ENCODE data around the gene HAGH. TPM values are rescaled to one million over a fixed set of nuclear protein-coding genes. Genes with fewer than 3 reads are reported as not detected.
"Not testable (repeated sequence)": the region's sequence is repeated elsewhere in the genome, so short reads cannot be mapped to it uniquely, and the experiment has no call there.

Gene HAGH
- total RNA-seq, 2 experiments from 2014 or later: 48.0 to 50.4 TPM

GRCh38 chr16:1799263-1799662, 27.4 kb downstream of the HAGH start:
- H3K27me3 Mint-ChIP-seq (ENCODE audit: low read depth); POLR2A ChIA-PET; H3K27ac Mint-ChIP-seq; ATAC-seq; H3K4me1 Mint-ChIP-seq (ENCODE audit: low read depth); DNase-seq; H3K4me3 Mint-ChIP-seq; CTCF ChIA-PET: not testable (repeated sequence)
- H3K36me3 Mint-ChIP-seq (ENCODE audit: low read depth): peaks cover 17% of the 10 kb centered on the region
- H3K9me3 Mint-ChIP-seq (ENCODE audit: insufficient read depth): peaks cover 17% of the 10 kb centered on the region

GRCh38 chr16:1794908-1795666, 31.5 kb downstream of the HAGH start:
- no peak for DNase-seq
- POLR2A ChIA-PET: no interaction called here

GRCh38 chr16:1794221-1794871, 32.3 kb downstream of the HAGH start:
- no peak overlapping the region for H3K27ac Mint-ChIP-seq
- no peaks in the 10 kb centered on the region for H3K27me3 Mint-ChIP-seq (ENCODE audit: low read depth)
- CTCF ChIA-PET: no interaction called here
- ATAC-seq (no peak), DNase-seq (no peak)
- peaks cover 10% of the 10 kb centered on the region for H3K9me3 Mint-ChIP-seq (ENCODE audit: insufficient read depth)
- peaks cover 10% of the 10 kb centered on the region for H3K36me3 Mint-ChIP-seq (ENCODE audit: low read depth)
- H3K4me1 Mint-ChIP-seq (ENCODE audit: low read depth): no peaks in the 10 kb centered on the region
- H3K4me3 Mint-ChIP-seq: no peak overlapping the region
- POLR2A ChIA-PET: no interaction called here

More at GRCh38 chr16:1794908-1795666, 31.5 kb downstream of the HAGH start:
- Mint-ChIP-seq H3K9me3 (ENCODE audit: insufficient read depth) (peaks cover 17% of the 10 kb centered on the region), H3K36me3 (ENCODE audit: low read depth) (peaks cover 17% of the 10 kb centered on the region), H3K27ac (no peak overlapping the region), H3K4me3 (no peak overlapping the region), H3K27me3 (ENCODE audit: low read depth) (no peaks in the 10 kb centered on the region), H3K4me1 (ENCODE audit: low read depth) (no peaks in the 10 kb centered on the region)
- no peak for ATAC-seq
- CTCF ChIA-PET: no interaction called here

- H3K4me1 Mint-ChIP-seq (ENCODE audit: low read depth): no peaks in the 10 kb centered on the region
- DNase-seq (no peak), ATAC-seq (no peak)
- H3K9me3 Mint-ChIP-seq (ENCODE audit: insufficient read depth): peaks cover 6% of the 10 kb centered on the region
- peaks cover 9% of the 10 kb centered on the region for H3K36me3 Mint-ChIP-seq (ENCODE audit: low read depth)
- H3K27ac Mint-ChIP-seq: no peak within 1 kb of the TSS
- CTCF ChIA-PET: no interaction called here
- POLR2A ChIA-PET: no interaction called here
- H3K4me3 Mint-ChIP-seq: no peak within 1 kb of the TSS
- H3K27me3 Mint-ChIP-seq (ENCODE audit: low read depth): no peaks in the 10 kb centered on the region
Observed at GRCh38 chr16:1793578-1794220, 32.9 kb downstream of the HAGH start, which contains the start of gene IGFALS. Gene IGFALS (minus strand): TSS chr16:1793705. CDS start chr16:1793652, 53 bp downstream.

GRCh38 chr16:1792836-1793577, 33.6 kb downstream of the HAGH start:
- no peak for ATAC-seq

GRCh38 chr16:1791943-1792812, 34.4 kb downstream of the HAGH start:
- POLR2A ChIA-PET: no interaction called here
- CTCF ChIA-PET: interaction anchor here (1.3 kb wide), 1 partner anchor 10 kb away, joined by 3 read pairs; the partner anchor contains the start of genes NUBP2 and SPSB3
- H3K27ac Mint-ChIP-seq: no peak overlapping the region
- peaks cover 4% of the 10 kb centered on the region for H3K9me3 Mint-ChIP-seq (ENCODE audit: insufficient read depth)
- no peak overlapping the region for H3K4me3 Mint-ChIP-seq
- H3K27me3 Mint-ChIP-seq (ENCODE audit: low read depth): no peaks in the 10 kb centered on the region
- DNase-seq (no peak), ATAC-seq (no peak)
- H3K36me3 Mint-ChIP-seq (ENCODE audit: low read depth): peaks cover 5% of the 10 kb centered on the region
- no peaks in the 10 kb centered on the region for H3K4me1 Mint-ChIP-seq (ENCODE audit: low read depth)

More at GRCh38 chr16:1792836-1793577, 33.6 kb downstream of the HAGH start:
- CTCF ChIA-PET: no interaction called here
- no peak overlapping the region for H3K4me3 Mint-ChIP-seq
- no peaks in the 10 kb centered on the region for H3K4me1 Mint-ChIP-seq (ENCODE audit: low read depth)
- H3K36me3 Mint-ChIP-seq (ENCODE audit: low read depth): peaks cover 9% of the 10 kb centered on the region
- H3K9me3 Mint-ChIP-seq (ENCODE audit: insufficient read depth): peaks cover 6% of the 10 kb centered on the region
- H3K27me3 Mint-ChIP-seq (ENCODE audit: low read depth): no peaks in the 10 kb centered on the region
- no peak for DNase-seq
- POLR2A ChIA-PET: no interaction called here
- H3K27ac Mint-ChIP-seq: no peak overlapping the region

GRCh38 chr16:1791256-1791942, 35.2 kb downstream of the HAGH start:
- no peak for DNase-seq
- no peak overlapping the region for H3K4me3 Mint-ChIP-seq
- POLR2A ChIA-PET: no interaction called here

GRCh38 chr16:1790611-1791255, 35.9 kb downstream of the HAGH start:
- H3K27ac Mint-ChIP-seq: no peak overlapping the region
- H3K27me3 Mint-ChIP-seq (ENCODE audit: low read depth): no peaks in the 10 kb centered on the region
- ChIA-PET POLR2A (no interaction called here), CTCF (interaction anchor here (1.3 kb wide), 1 partner anchor 8 kb away, joined by 3 read pairs; the partner anchor contains the start of genes NUBP2 and SPSB3)
- no peak for ATAC-seq
- H3K4me3 Mint-ChIP-seq: no peak overlapping the region
- H3K36me3 Mint-ChIP-seq (ENCODE audit: low read depth): peaks cover 4% of the 10 kb centered on the region
- no peak for DNase-seq
- H3K4me1 Mint-ChIP-seq (ENCODE audit: low read depth): no peaks in the 10 kb centered on the region
- H3K9me3 Mint-ChIP-seq (ENCODE audit: insufficient read depth): no peaks in the 10 kb centered on the region

More at GRCh38 chr16:1791256-1791942, 35.2 kb downstream of the HAGH start:
- H3K9me3 Mint-ChIP-seq (ENCODE audit: insufficient read depth): no peaks in the 10 kb centered on the region
- no peaks in the 10 kb centered on the region for H3K27me3 Mint-ChIP-seq (ENCODE audit: low read depth)
- no peak overlapping the region for H3K27ac Mint-ChIP-seq
- H3K4me1 Mint-ChIP-seq (ENCODE audit: low read depth): no peaks in the 10 kb centered on the region
- H3K36me3 Mint-ChIP-seq (ENCODE audit: low read depth): peaks cover 4% of the 10 kb centered on the region
- CTCF ChIA-PET: interaction anchor here (1.3 kb wide), 1 partner anchor 9 kb away, joined by 3 read pairs; the partner anchor contains the start of genes NUBP2 and SPSB3
- no peak for ATAC-seq

GRCh38 chr16:1790261-1790610, 36.4 kb downstream of the HAGH start:
- H3K36me3 Mint-ChIP-seq (ENCODE audit: low read depth): peaks cover 6% of the 10 kb centered on the region
- ATAC-seq: no peak
- no peak overlapping the region for H3K4me3 Mint-ChIP-seq
- no peak for DNase-seq
- ChIA-PET POLR2A (no interaction called here), CTCF (no interaction called here)
- no peak overlapping the region for H3K27ac Mint-ChIP-seq
- H3K9me3 Mint-ChIP-seq (ENCODE audit: insufficient read depth): no peaks in the 10 kb centered on the region
- peaks cover 2% of the 10 kb centered on the region for H3K4me1 Mint-ChIP-seq (ENCODE audit: low read depth)
- no peaks in the 10 kb centered on the region for H3K27me3 Mint-ChIP-seq (ENCODE audit: low read depth)

GRCh38 chr16:1789643-1790045, 37.0 kb downstream of the HAGH start:
- Mint-ChIP-seq H3K4me3 (no peak overlapping the region), H3K27ac (no peak overlapping the region), H3K4me1 (ENCODE audit: low read depth) (peaks cover 5% of the 10 kb centered on the region), H3K27me3 (ENCODE audit: low read depth) (no peaks in the 10 kb centered on the region), H3K9me3 (ENCODE audit: insufficient read depth) (no peaks in the 10 kb centered on the region), H3K36me3 (ENCODE audit: low read depth) (peaks cover 8% of the 10 kb centered on the region)
- CTCF ChIA-PET: no interaction called here
- DNase-seq (no peak), ATAC-seq (no peak)
- POLR2A ChIA-PET: no interaction called here
